ENCODE results near the gene RSPRY1.

DNA sequence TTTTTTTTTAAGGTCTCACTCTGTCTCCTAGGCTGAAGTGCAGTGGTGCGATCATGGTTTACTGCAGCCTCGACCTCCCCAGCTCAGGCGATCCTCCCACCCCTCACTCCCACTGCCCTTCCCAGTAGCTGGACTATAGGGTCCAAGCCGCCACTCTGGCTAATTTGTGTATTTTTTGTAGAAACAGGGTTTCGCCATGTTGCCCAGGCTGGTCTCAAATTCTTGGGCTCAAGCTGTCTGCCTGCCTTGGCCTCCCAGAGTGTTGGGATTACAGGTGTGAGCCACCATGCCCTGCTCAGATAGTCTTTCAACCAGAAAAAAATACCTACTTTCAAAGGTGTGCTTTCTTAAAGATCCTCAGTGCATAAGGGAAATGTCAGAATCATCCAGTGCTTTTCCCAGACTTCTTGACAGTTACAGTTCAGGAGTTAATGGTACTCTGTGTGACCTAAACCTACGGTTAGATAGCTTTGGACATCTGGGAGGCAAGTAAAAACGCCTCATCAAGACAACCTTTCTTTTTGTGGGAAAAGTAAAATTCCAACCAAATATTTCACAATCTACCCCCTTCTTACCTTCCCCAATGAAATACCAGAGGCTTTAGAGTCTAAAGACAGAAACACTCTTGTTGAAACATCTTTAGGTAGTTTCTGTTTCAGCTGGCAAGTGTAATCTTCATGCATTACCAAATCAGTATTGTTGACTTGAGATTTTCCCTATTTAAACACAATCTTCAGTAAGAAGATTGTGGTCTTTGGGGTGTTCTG lies 6.8 kb downstream of the RSPRY1 start:
- TF ChIP-seq, protein P1, sequence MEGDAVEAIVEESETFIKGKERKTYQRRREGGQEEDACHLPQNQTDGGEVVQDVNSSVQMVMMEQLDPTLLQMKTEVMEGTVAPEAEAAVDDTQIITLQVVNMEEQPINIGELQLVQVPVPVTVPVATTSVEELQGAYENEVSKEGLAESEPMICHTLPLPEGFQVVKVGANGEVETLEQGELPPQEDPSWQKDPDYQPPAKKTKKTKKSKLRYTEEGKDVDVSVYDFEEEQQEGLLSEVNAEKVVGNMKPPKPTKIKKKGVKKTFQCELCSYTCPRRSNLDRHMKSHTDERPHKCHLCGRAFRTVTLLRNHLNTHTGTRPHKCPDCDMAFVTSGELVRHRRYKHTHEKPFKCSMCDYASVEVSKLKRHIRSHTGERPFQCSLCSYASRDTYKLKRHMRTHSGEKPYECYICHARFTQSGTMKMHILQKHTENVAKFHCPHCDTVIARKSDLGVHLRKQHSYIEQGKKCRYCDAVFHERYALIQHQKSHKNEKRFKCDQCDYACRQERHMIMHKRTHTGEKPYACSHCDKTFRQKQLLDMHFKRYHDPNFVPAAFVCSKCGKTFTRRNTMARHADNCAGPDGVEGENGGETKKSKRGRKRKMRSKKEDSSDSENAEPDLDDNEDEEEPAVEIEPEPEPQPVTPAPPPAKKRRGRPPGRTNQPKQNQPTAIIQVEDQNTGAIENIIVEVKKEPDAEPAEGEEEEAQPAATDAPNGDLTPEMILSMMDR (conservative IDR thresholded peaks at IDR 0.05), result no peak
- TF ChIP-seq ZFX (IDR thresholded peaks at IDR 0.05), result no peak
